ENCODE data around the gene PLIN5.
A peak's percentile ranks its signal among the peaks of the same experiment; 100 is the strongest.
"Not testable (repeated sequence)": the region's sequence is repeated elsewhere in the genome, so short reads cannot be mapped to it uniquely, and the experiment has no call there.

Gene PLIN5

DNA sequence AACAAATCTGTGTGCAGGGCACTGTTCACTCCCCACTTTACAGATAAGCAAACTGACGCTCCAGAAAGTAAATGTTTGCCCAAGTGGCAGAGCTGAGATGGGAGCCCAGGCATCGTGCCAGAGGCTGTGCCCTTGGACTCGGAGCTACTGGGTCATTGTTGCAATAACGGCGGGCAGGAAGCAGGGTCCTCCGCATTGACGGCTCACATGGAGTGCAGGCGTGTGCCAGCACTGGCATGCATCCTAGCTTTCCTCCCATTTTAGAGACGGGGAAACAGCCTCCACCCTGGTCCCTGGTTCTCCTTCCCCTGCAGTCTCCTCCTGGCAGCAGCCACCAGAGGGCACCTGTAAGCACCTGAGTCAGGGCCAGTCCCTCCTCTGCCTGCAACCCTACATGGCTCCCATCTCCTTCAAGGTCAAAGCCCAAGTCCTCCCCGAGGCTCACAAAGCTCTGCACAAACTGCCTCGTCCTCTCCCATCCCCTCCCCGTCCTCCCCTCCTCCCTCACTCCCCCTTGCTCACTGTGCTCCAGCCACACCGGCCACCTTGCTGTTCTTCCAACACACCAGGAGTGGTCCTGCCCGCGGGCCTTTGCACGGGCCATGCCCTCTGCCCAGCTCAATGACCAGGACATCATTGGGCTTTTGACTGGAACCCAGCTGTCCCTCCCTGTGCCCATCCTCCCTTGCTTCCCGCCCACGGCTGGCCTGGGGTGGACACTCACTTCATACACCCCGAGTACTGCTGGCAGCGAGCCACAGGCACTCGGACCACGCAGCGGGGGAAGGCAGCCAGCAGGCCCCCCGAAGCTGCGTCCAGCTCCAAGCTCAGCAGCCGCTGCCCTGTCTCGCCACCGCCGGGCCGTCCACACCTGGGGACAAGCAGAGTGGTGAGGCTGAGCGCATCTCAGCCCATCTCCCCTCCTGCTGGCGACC, 12.5 kb upstream of the PLIN5 start:
- no peak overlapping the region for H3K4me3 ChIP-seq (ENCODE audit: low read depth, low read length)
- TF ChIP-seq, protein P1, sequence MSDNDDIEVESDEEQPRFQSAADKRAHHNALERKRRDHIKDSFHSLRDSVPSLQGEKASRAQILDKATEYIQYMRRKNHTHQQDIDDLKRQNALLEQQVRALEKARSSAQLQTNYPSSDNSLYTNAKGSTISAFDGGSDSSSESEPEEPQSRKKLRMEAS (IDR thresholded peaks at IDR 0.05; ENCODE audit: low read depth, low read length) = no peak
- TF ChIP-seq, protein P2, sequence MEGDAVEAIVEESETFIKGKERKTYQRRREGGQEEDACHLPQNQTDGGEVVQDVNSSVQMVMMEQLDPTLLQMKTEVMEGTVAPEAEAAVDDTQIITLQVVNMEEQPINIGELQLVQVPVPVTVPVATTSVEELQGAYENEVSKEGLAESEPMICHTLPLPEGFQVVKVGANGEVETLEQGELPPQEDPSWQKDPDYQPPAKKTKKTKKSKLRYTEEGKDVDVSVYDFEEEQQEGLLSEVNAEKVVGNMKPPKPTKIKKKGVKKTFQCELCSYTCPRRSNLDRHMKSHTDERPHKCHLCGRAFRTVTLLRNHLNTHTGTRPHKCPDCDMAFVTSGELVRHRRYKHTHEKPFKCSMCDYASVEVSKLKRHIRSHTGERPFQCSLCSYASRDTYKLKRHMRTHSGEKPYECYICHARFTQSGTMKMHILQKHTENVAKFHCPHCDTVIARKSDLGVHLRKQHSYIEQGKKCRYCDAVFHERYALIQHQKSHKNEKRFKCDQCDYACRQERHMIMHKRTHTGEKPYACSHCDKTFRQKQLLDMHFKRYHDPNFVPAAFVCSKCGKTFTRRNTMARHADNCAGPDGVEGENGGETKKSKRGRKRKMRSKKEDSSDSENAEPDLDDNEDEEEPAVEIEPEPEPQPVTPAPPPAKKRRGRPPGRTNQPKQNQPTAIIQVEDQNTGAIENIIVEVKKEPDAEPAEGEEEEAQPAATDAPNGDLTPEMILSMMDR (IDR thresholded peaks at IDR 0.05; ENCODE audit: low read depth, low read length) = peak; percentile 46
- DNase-seq (ENCODE audit: low read depth) = peak; percentile 44

DNA sequence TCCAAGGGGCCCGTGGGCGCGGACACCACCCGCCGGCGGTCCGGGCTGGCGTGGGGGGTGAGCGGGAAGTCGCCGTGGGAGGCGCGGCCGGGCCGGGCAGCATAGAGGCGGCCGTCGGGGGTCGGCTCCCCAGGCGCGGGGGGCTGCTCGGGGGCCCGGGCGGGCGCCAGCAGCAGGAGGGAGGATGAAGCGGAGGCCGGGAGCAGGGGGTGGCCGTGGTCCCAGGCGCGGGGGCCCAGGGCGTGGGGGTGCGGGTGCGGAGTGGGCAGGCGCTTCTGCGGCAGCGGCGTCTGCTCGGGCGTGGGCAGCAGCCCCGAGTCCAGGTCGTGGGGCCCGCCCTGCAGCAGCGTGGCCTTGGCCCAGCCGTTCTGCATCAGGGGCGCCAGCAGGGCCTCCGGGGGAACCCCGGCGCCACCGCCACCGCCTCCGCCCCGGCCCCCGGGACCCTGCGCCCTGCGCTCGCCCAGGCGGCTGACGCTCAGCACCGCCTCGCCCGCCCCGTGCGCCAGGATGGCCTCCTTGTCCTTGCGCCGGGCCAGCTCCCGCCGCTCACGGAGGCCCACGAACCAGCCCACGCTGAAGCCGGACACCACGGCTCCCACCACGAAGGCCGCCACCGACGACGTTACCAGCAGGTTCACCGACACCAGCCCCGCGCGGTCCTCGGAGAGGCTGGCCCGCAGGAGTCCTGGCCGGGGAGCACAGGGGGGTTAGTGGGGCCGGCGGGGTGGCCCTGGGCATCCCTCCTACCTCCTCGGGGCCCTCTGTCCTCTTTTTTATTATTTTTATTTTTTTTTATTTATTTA, 9.0 kb upstream of the PLIN5 start:
- TF ChIP-seq POLR2A (IDR thresholded peaks at IDR 0.05; ENCODE audit: extremely low read depth, insufficient read length) = no peak
- TF ChIP-seq, protein P2 (IDR thresholded peaks at IDR 0.05; ENCODE audit: low read depth, low read length) = no peak
- no peak for TF ChIP-seq MYC (IDR thresholded peaks at IDR 0.05; ENCODE audit: low read depth, low read length)
- TF ChIP-seq, protein P1 (IDR thresholded peaks at IDR 0.05; ENCODE audit: low read depth, low read length) = no peak
- H3K4me3 ChIP-seq (ENCODE audit: low read depth, low read length) = no peak overlapping the region
- DNase-seq (ENCODE audit: low read depth) = peak; percentile 33

DNA sequence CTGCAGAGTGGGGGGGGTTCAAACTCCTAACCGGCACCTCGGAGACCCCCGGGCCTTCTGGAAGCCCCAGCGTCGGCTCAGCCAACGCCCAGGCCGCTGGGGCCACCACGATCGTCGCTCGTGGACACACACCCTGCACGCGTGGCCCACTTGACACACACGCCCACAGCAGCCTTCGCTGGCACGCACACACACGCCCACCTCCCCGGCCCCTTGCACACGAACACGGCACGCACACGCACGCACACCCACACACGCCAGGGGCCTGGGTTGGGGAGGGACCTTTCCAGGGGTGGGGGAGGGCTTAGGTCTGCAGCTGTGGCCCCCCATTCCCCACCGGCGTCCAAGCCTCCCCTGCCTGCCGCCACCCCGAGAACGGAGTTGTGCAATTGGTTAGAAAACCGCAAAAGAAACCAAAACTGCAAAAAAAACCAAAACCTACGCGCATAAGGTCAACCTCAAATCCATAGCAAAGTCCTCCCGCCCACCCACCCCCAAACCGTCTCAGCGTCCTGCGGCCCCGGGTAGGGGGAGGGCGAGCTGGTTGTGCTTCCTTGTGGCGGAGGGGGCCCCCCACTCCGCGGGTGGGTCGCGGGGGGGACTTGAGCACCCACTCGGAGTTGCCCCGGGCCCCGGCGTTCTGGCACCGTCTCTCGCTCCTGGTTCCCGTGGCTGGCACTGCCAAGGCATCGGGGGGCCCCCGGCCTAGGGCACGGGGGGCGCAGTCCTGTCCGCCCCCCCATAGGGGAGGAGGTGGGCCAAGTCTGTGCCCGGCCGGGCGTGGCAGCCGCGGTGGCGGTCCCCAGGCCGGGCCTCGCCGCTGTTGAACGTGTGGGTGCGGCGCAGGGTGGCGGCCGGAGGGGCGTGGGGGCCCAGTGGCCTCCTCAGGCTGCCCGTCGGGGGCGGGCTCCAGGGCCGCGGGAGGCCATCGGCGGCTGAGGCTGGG, 8.1 kb upstream of the PLIN5 start:
- TF ChIP-seq POLR2A (IDR thresholded peaks at IDR 0.05; ENCODE audit: extremely low read depth, insufficient read length) (no peak), MYC (IDR thresholded peaks at IDR 0.05; ENCODE audit: low read depth, low read length) (0 out of 2 replicates have a peak, but pooled peaks have one; percentile 16)
- peak; percentile 87 for DNase-seq (ENCODE audit: low read depth)
- no peak overlapping the region for H3K4me3 ChIP-seq (ENCODE audit: low read depth, low read length)

DNA sequence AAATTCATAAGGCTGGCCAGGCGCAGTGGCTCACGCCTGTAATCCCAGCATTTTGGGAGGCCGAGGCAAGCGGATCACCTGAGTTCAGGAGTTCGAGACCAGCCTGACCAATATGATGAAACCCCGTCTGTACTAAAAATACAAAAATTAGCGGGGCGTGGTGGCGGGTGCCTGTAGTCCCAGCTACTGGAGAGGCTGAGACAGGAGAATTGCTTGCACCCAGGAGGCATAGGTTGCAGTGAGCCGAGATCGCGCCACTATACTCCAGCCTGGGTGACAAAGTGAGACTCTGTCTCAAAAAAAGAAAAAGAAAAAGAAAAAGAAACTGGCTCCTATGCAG, 6.8 kb upstream of the PLIN5 start:
- H3K4me3 ChIP-seq (ENCODE audit: low read depth, low read length); DNase-seq (ENCODE audit: low read depth): not testable (repeated sequence)

DNA sequence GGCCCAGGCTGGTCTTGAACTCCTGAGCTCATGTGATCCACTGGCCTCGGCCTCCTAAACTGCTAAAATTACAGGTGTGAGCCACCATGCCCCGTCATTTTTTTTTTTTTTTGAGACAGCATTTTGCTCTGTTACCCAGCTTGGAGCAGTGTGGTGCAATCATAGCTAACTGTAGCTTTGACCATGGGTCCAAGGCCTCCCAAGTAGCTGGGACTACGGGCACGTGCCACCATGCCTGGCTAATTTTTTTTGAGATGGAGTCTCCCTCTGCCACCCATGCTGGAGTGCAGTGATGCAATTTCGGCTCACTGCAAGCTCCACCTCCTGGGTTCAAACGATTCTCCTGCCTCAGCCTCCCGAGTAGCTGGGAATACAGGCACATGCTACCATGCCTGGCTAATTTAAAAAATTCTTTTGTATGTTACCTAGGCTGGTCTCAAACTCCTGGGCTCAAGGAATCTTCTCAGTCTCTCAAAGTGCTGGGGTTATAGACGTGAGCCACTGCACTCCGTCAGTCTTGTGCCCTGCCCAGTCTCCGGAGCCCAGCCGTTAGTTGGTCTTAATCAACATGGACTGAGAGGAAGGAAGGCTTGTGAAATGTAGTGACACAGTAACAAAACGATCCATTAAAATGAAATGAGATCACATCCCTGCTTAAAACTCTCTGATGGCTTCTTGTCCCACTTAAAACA, 6.2 kb upstream of the PLIN5 start:
- DNase-seq (ENCODE audit: low read depth) = peak; percentile 78
- TF ChIP-seq, protein P2 (IDR thresholded peaks at IDR 0.05; ENCODE audit: low read depth, low read length) = no peak
- TF ChIP-seq, protein P1 (IDR thresholded peaks at IDR 0.05; ENCODE audit: low read depth, low read length) = no peak
- TF ChIP-seq POLR2A (IDR thresholded peaks at IDR 0.05; ENCODE audit: extremely low read depth, insufficient read length) (no peak), MYC (IDR thresholded peaks at IDR 0.05; ENCODE audit: low read depth, low read length) (no peak)
- no peak overlapping the region for H3K4me3 ChIP-seq (ENCODE audit: low read depth, low read length)
